K562 (cell line): Measurements from ENCODE around the gene MYL6B. TPM values are rescaled to one million over a fixed set of nuclear protein-coding genes. Genes with fewer than 3 reads are reported as not detected.

ENCODE experiments used
- ATF4 ChIP-seq: fragments of 450-650 bp; formaldehyde crosslinking; IDR thresholded peaks from 2 replicates; pipeline ENCODE4 v1.4.0; 2022; ENCODE audit warnings: mild to moderate bottlenecking, moderate library complexity
- POLR2A ChIP-seq: fragments of 450-650 bp; conservative IDR thresholded peaks from 2 replicates; pipeline ENCODE4 v1.6.1; 2016
- PRPF4 ChIP-seq: fragments of 200-400 bp; formaldehyde crosslinking; IDR thresholded peaks from one replicate; pipeline ENCODE4 v1.6.1; 2017; ENCODE audit warnings: low read length, low read depth, mild to moderate bottlenecking; ENCODE audit not compliant: insufficient read depth, poor library complexity, severe bottlenecking
- SAFB2 ChIP-seq: fragments of 200-400 bp; formaldehyde crosslinking; IDR thresholded peaks from 2 replicates; pipeline ENCODE4 v1.6.1; 2018; ENCODE audit warnings: borderline replicate concordance, low read length, low read depth, moderate library complexity; ENCODE audit not compliant: severe bottlenecking
- UBTF ChIP-seq, 2 experiments: IDR thresholded peaks; 2 replicates each; pipeline ENCODE4 v1.6.1; 2012; ENCODE audit warnings: improper control_type of control experiment in 2 of 2, low read depth in 2 of 2, low read length in 2 of 2, borderline replicate concordance in 1 of 2
- ZBTB7A ChIP-seq: IDR thresholded peaks from 2 replicates; pipeline ENCODE4 v1.6.1; 2011; ENCODE audit warnings: low read depth, mild to moderate bottlenecking, low read length, moderate library complexity, borderline replicate concordance; ENCODE audit not compliant: control insufficient read depth
- ZNF551 ChIP-seq: fragments of 250-450 bp; sonication (Bioruptor Pico); IDR thresholded peaks from 2 replicates; pipeline ENCODE4 v1.5.0; 2021; ENCODE audit warnings: mild to moderate bottlenecking, moderate library complexity
- ZNF655 ChIP-seq: fragments of 250-450 bp; sonication (Bioruptor Pico); IDR thresholded peaks from 2 replicates; pipeline ENCODE4 v1.5.0; 2021
- polyA plus RNA-seq, 8 experiments: library from polyadenylated mRNA; depleted of rRNA in 4 of 8; stranded (reverse) in 5 of 8; unstranded in 3 of 8; fragments of >200 nt; fragmentation: Nextera tagmentation in 2 of 8; fragmentation: Illumina TruSeq in 1 of 8; extraction: Ambion mirVana in 2 of 8; extraction: Trizol in 1 of 8; gene quantifications; 2 replicates each; pipeline versions ENCODE4 v1.2.1 to v1.2.3, GENCODE V29; 2011 to 2014; ENCODE audit warnings: inconsistent platforms in 1 of 8, missing spikeins in 1 of 8
- total RNA-seq, 7 experiments: library from RNA; depleted of rRNA in 6 of 7; stranded (reverse); fragments of >200 nt in 6 of 7; fragmentation: Illumina TruSeq in 2 of 7; extraction: Trizol in 2 of 7; gene quantifications; 2 replicates each; pipeline versions ENCODE4 v1.2.1 to v1.2.3, GENCODE V29; 2011 to 2021; ENCODE audit warnings: low replicate concordance in 1 of 7
- TF ChIP-seq, protein P1 (sequence below): fragments of 450-650 bp; IDR thresholded peaks from 2 replicates; pipeline ENCODE4 v1.6.1; 2016; ENCODE audit warnings: borderline replicate concordance
- TF ChIP-seq, protein P2 (sequence below), 2 experiments: fragments of 450-650 bp; formaldehyde crosslinking in 1 of 2; IDR thresholded peaks; 2 replicates each; pipeline versions ENCODE4 v1.4.0 to v1.6.1; 2014 to 2020; ENCODE audit warnings: mild to moderate bottlenecking in 2 of 2, borderline replicate concordance in 1 of 2, low read depth in 1 of 2

Gene MYL6B
- total and polyA plus RNA-seq, 9 of the 15 experiments (the other 6 are each of a cell fraction or from before 2014, with no cell fraction given): 42.8 to 77.3 (median 68.6) TPM

GRCh38 chr12:56127888-56128669 lies 24.3 kb upstream of the MYL6B start, which contains the start of gene ESYT1 (continued):
- TF ChIP-seq ZNF655 (CRISPR knock-in tag) (no peak), POLR2A (peak; percentile 94), UBTF (IDR thresholded peaks at IDR 0.05; ENCODE audit: borderline replicate concordance in 1 of 2, low read depth in 2 of 2, low read length in 2 of 2) (0 out of 4 replicates have a peak, but pooled peaks of 1 of the 2 experiments have one; percentile 44), ATF4 (peak; percentile 58; the same call in 1 of the 2 replicates), ZNF551 (no peak), PRPF4 (no peak), ZBTB7A (peak; percentile 53; the same call in 1 of the 2 replicates), SAFB2 (no peak)
- TF ChIP-seq, protein P1, sequence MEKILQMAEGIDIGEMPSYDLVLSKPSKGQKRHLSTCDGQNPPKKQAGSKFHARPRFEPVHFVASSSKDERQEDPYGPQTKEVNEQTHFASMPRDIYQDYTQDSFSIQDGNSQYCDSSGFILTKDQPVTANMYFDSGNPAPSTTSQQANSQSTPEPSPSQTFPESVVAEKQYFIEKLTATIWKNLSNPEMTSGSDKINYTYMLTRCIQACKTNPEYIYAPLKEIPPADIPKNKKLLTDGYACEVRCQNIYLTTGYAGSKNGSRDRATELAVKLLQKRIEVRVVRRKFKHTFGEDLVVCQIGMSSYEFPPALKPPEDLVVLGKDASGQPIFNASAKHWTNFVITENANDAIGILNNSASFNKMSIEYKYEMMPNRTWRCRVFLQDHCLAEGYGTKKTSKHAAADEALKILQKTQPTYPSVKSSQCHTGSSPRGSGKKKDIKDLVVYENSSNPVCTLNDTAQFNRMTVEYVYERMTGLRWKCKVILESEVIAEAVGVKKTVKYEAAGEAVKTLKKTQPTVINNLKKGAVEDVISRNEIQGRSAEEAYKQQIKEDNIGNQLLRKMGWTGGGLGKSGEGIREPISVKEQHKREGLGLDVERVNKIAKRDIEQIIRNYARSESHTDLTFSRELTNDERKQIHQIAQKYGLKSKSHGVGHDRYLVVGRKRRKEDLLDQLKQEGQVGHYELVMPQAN: peak; percentile 79
- TF ChIP-seq, protein P2, sequence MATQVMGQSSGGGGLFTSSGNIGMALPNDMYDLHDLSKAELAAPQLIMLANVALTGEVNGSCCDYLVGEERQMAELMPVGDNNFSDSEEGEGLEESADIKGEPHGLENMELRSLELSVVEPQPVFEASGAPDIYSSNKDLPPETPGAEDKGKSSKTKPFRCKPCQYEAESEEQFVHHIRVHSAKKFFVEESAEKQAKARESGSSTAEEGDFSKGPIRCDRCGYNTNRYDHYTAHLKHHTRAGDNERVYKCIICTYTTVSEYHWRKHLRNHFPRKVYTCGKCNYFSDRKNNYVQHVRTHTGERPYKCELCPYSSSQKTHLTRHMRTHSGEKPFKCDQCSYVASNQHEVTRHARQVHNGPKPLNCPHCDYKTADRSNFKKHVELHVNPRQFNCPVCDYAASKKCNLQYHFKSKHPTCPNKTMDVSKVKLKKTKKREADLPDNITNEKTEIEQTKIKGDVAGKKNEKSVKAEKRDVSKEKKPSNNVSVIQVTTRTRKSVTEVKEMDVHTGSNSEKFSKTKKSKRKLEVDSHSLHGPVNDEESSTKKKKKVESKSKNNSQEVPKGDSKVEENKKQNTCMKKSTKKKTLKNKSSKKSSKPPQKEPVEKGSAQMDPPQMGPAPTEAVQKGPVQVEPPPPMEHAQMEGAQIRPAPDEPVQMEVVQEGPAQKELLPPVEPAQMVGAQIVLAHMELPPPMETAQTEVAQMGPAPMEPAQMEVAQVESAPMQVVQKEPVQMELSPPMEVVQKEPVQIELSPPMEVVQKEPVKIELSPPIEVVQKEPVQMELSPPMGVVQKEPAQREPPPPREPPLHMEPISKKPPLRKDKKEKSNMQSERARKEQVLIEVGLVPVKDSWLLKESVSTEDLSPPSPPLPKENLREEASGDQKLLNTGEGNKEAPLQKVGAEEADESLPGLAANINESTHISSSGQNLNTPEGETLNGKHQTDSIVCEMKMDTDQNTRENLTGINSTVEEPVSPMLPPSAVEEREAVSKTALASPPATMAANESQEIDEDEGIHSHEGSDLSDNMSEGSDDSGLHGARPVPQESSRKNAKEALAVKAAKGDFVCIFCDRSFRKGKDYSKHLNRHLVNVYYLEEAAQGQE (IDR thresholded peaks at IDR 0.05; ENCODE audit: borderline replicate concordance): no peak
- TF ChIP-seq, protein P2 (CRISPR knock-in tag; IDR thresholded peaks at IDR 0.05; ENCODE audit: low read depth): peak; percentile 42; the same call in 1 of the 2 replicates
